IMR-90 (cell line): ENCODE data around the gene ADRA2B. TPM values are rescaled to one million over a fixed set of nuclear protein-coding genes. Genes with fewer than 3 reads are reported as not detected.

Experiments used
- ATAC-seq: fragments of 200-7000 bp; cut with Tn5 transposase; 2 replicates; pipeline ENCODE4 v1.9.1; 2020; ENCODE audit warnings: low read depth, mild to moderate bottlenecking, moderate library complexity
- BruUV-seq: library from RNA; stranded (reverse); fragments of 400-500 nt; replicated peaks from 2 replicates; lab custom pipeline; 2021; lab: Mats Ljungman, UMichigan
- CTCF ChIA-PET: fragments of 300-600 bp; formaldehyde crosslinking; extraction: SDS; loops from one replicate; lab custom pipeline; 2021; ENCODE audit warnings: antibody characterized with exemption; lab: Yijun Ruan, JAX
- POLR2A ChIA-PET: fragments of 300-600 bp; sonication (Branson Sonifier 250); formaldehyde crosslinking; loops from one replicate; lab custom pipeline; 2022; ENCODE audit warnings: antibody characterized with exemption; ENCODE audit not compliant: unreplicated experiment; lab: Charles Lee
- DNase-seq: peaks from one replicate; pipeline ENCODE4 v3.0.0; 2013
- H2AFZ ChIP-seq: replicated peaks from 2 replicates; pipeline ENCODE3; 2013; ENCODE audit warnings: low read length, mild to moderate bottlenecking; ENCODE audit not compliant: poor library complexity
- H2AK5ac ChIP-seq: 2 replicates; pipeline ENCODE4 v1.6.1; 2013; ENCODE audit warnings: low read depth, low read length, inconsistent platforms
- H2AK9ac ChIP-seq: replicated peaks from 2 replicates; pipeline ENCODE3; 2013; ENCODE audit warnings: mild to moderate bottlenecking, low read depth, low read length, moderate library complexity; ENCODE audit not compliant: poor library complexity
- H2BK120ac ChIP-seq: 2 replicates; pipeline ENCODE4 v1.6.1; 2013; ENCODE audit warnings: low read depth, low read length, inconsistent platforms
- H2BK15ac ChIP-seq: 3 replicates; pipeline ENCODE4 v1.6.1; 2013; ENCODE audit warnings: low read depth, low read length, inconsistent platforms
- H2BK20ac ChIP-seq: 2 replicates; pipeline ENCODE4 v1.6.1; 2013; ENCODE audit warnings: low read depth, mild to moderate bottlenecking, inconsistent platforms, low read length, moderate library complexity
- H2BK5ac ChIP-seq: 2 replicates; pipeline ENCODE4 v1.6.1; 2013; ENCODE audit warnings: mild to moderate bottlenecking, low read depth, low read length, inconsistent platforms; ENCODE audit not compliant: poor library complexity, severe bottlenecking
- H3K14ac ChIP-seq: replicated peaks from 2 replicates; pipeline ENCODE4 v1.6.1; 2013; ENCODE audit warnings: low read depth, low read length, inconsistent platforms
- H3K18ac ChIP-seq: 2 replicates; pipeline ENCODE4 v1.6.1; 2013; ENCODE audit warnings: low read depth, low read length, control low read depth
- H3K23ac ChIP-seq: 2 replicates; pipeline ENCODE4 v1.6.1; 2013; ENCODE audit warnings: low read depth, low read length, inconsistent platforms
- H3K27ac ChIP-seq: 2 replicates; pipeline ENCODE4 v1.5.1; 2013; ENCODE audit warnings: mild to moderate bottlenecking, control low read depth, low read length; ENCODE audit not compliant: insufficient read depth
- H3K27me3 ChIP-seq: 2 replicates; pipeline ENCODE4 v1.6.1; 2013; ENCODE audit warnings: low read length; ENCODE audit not compliant: control insufficient read depth, insufficient read depth
- H3K36me3 ChIP-seq: 2 replicates; pipeline ENCODE4 v1.6.1; 2013; ENCODE audit warnings: low read length, mixed read lengths; ENCODE audit not compliant: control insufficient read depth, insufficient read depth
- H3K4ac ChIP-seq: 2 replicates; pipeline ENCODE4 v1.6.1; 2013; ENCODE audit warnings: low read depth, low read length, inconsistent platforms
- H3K4me1 ChIP-seq: 2 replicates; pipeline ENCODE4 v1.6.1; 2013; ENCODE audit warnings: low read length, mixed read lengths; ENCODE audit not compliant: control insufficient read depth, insufficient read depth
- H3K4me2 ChIP-seq: 2 replicates; pipeline ENCODE4 v1.6.1; 2013; ENCODE audit warnings: low read depth, mild to moderate bottlenecking, control low read depth, low read length, moderate library complexity
- H3K4me3 ChIP-seq: 2 replicates; pipeline ENCODE4 v1.5.1; 2013; ENCODE audit warnings: low read depth, mild to moderate bottlenecking, control low read depth, low read length, moderate library complexity; ENCODE audit not compliant: insufficient read depth
- H3K56ac ChIP-seq: 2 replicates; pipeline ENCODE4 v1.6.1; 2013; ENCODE audit warnings: low read length, inconsistent platforms; ENCODE audit not compliant: insufficient read depth; ENCODE audit errors: extremely low read depth
- H3K79me1 ChIP-seq, 2 experiments: 2 replicates each; pipeline ENCODE4 v1.6.1; 2013; ENCODE audit warnings: low read length in 2 of 2, inconsistent platforms in 1 of 2, low read depth in 1 of 2
- H3K9ac ChIP-seq: 2 replicates; pipeline ENCODE4 v1.6.1; 2013; ENCODE audit warnings: low read depth, low read length, control low read depth
- H3K9me1 ChIP-seq: 2 replicates; pipeline ENCODE4 v1.6.1; 2013; ENCODE audit warnings: low read length, inconsistent platforms; ENCODE audit not compliant: insufficient read depth
- H3K9me3 ChIP-seq: 2 replicates; pipeline ENCODE4 v1.6.1; 2013; ENCODE audit warnings: low read length; ENCODE audit not compliant: control insufficient read depth, insufficient read depth
- H4K20me1 ChIP-seq: 2 replicates; pipeline ENCODE4 v1.6.1; 2013; ENCODE audit warnings: low read length, inconsistent platforms; ENCODE audit not compliant: insufficient read depth
- H4K5ac ChIP-seq: 2 replicates; pipeline ENCODE4 v1.6.1; 2013; ENCODE audit warnings: mild to moderate bottlenecking, low read depth, low read length, control low read depth
- H4K8ac ChIP-seq, 2 experiments: 2 replicates each; pipeline ENCODE4 v1.6.1; 2013; ENCODE audit warnings: low read depth in 2 of 2, low read length in 2 of 2, control low read depth in 1 of 2, inconsistent platforms in 1 of 2
- H4K91ac ChIP-seq: 2 replicates; pipeline ENCODE4 v1.6.1; 2013; ENCODE audit warnings: low read depth, low read length, inconsistent platforms; ENCODE audit not compliant: insufficient read depth
- CHD1 ChIP-seq: IDR thresholded peaks from 2 replicates; pipeline ENCODE4 v1.6.1; 2012; ENCODE audit warnings: low read depth, low read length, improper control_type of control experiment
- FOS ChIP-seq: fragments of 150-350 bp; IDR thresholded peaks from 2 replicates; pipeline ENCODE4 v1.6.1; 2016; ENCODE audit warnings: low read depth, low read length
- MAFK ChIP-seq: IDR thresholded peaks from 2 replicates; pipeline ENCODE4 v1.6.1; 2012; ENCODE audit warnings: low read depth, low read length, improper control_type of control experiment
- MXI1 ChIP-seq: IDR thresholded peaks from 2 replicates; pipeline ENCODE4 v1.6.1; 2012; ENCODE audit warnings: low read depth, mild to moderate bottlenecking, low read length, moderate library complexity, borderline replicate concordance
- RCOR1 ChIP-seq: IDR thresholded peaks from 2 replicates; pipeline ENCODE4 v1.6.1; 2012; ENCODE audit warnings: mild to moderate bottlenecking, low read length, improper control_type of control experiment; ENCODE audit not compliant: insufficient replicate concordance
- SMC3 ChIP-seq: fragments of 150-350 bp; IDR thresholded peaks from 2 replicates; pipeline ENCODE4 v1.6.1; 2016; ENCODE audit warnings: low read depth, mild to moderate bottlenecking, antibody characterized with exemption, low read length, moderate library complexity
- WGBS, 2 experiments: methylation state at CpG; one replicate each; pipeline versions ENCODE4 v1.1.5 to v1.1.7; 2013; ENCODE audit warnings: missing lambda C conversion rate in 2 of 2; ENCODE audit not compliant: insufficient read length in 1 of 2; ENCODE audit errors: extremely low coverage in 2 of 2; 5-methylcytosine and 5-hydroxymethylcytosine counted together
- dilution Hi-C: fragments of 300-500 bp; cut with HindIII; formaldehyde crosslinking; loops from one replicate; pipeline ENCODE4 v1.14.3; 2018; ENCODE audit warnings: low sequenced_read_pairs; ENCODE audit not compliant: unreplicated experiment
- in situ Hi-C: fragments of 300-500 bp; cut with MboI; formaldehyde crosslinking; loops from 3 replicates; pipeline ENCODE4 v1.14.3; 2019; ENCODE audit warnings: low sequenced_read_pairs, inconsistent platforms, mixed read lengths
- intact Hi-C: fragments of 100-400 bp; cut with micrococcal nuclease; formaldehyde crosslinking; loops from 2 replicates; pipeline ENCODE4 v1.10.0; 2022
- polyA plus RNA-seq, 3 experiments: library from polyadenylated mRNA; depleted of rRNA; stranded (reverse); fragments of >200 nt; gene quantifications; 2 replicates each; pipeline ENCODE4 v1.2.3, GENCODE V29; 2012; ENCODE audit warnings: low replicate concordance in 1 of 3
- total RNA-seq: library from RNA; depleted of rRNA; stranded (reverse); fragments of >200 nt; gene quantifications from 2 replicates; pipeline ENCODE4 v1.2.3, GENCODE V29; 2012
- TF ChIP-seq, protein P1 (sequence below): fragments of 150-350 bp; IDR thresholded peaks from 2 replicates; pipeline ENCODE4 v1.6.1; 2016; ENCODE audit warnings: low read depth, mild to moderate bottlenecking, low read length, moderate library complexity, borderline replicate concordance

Gene ADRA2B
- total and polyA plus RNA-seq, 2 of the 4 experiments (the other 2 are of a cell fraction): not detected

- no peak overlapping the region for H3K23ac ChIP-seq
- no TSS peak for BruUV-seq
- no peaks in the 10 kb centered on the region for H3K36me3 ChIP-seq
- H3K4ac ChIP-seq: no peak overlapping the region
- no peak overlapping the region for H3K27ac ChIP-seq
- no peaks in the 10 kb centered on the region for H3K9me3 ChIP-seq
- dilution Hi-C loops (no loop called here), in situ Hi-C loops (no loop called here), intact Hi-C loops (no loop called here)
- H3K4me2 ChIP-seq: no peak overlapping the region
- H2BK120ac ChIP-seq: no peak overlapping the region
- no peaks in the 10 kb centered on the region for H4K20me1 ChIP-seq
- no peak overlapping the region for H3K4me3 ChIP-seq
- H2BK20ac ChIP-seq: no peak overlapping the region
- H3K56ac ChIP-seq: no peak overlapping the region
- H4K8ac ChIP-seq: no peak overlapping the region
- TF ChIP-seq CHD1 (no peak), MXI1 (no peak), SMC3 (no peak), FOS (0 out of 2 replicates have a peak, but pooled peaks have one; percentile 20), RCOR1 (no peak), MAFK (no peak)
- TF ChIP-seq, protein P1, sequence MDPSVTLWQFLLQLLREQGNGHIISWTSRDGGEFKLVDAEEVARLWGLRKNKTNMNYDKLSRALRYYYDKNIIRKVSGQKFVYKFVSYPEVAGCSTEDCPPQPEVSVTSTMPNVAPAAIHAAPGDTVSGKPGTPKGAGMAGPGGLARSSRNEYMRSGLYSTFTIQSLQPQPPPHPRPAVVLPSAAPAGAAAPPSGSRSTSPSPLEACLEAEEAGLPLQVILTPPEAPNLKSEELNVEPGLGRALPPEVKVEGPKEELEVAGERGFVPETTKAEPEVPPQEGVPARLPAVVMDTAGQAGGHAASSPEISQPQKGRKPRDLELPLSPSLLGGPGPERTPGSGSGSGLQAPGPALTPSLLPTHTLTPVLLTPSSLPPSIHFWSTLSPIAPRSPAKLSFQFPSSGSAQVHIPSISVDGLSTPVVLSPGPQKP: no peak
- no peak overlapping the region for H3K18ac ChIP-seq
- H4K91ac ChIP-seq: no peak overlapping the region
- no peak overlapping the region for H4K5ac ChIP-seq
- H2AK5ac ChIP-seq: no peak overlapping the region
- no peaks in the 10 kb centered on the region for H3K79me1 ChIP-seq
- H2BK15ac ChIP-seq: no peak overlapping the region
- peaks cover 12% of the 10 kb centered on the region; the same call in 1 of the 2 replicates for H3K27me3 ChIP-seq
- H2AFZ ChIP-seq: peak overlapping the region; percentile 17
- H3K9me1 ChIP-seq: no peaks in the 10 kb centered on the region
- ATAC-seq: peak; percentile 37
- no peak overlapping the region for H3K14ac ChIP-seq
- WGBS, 2 experiments: 63% methylated on average over 6 of the region's 19 CpGs; no CpG with 5 or more reads in 1 of the 2 experiments
- no peak for DNase-seq
- no peak overlapping the region for H3K9ac ChIP-seq
- no peak overlapping the region for H2BK5ac ChIP-seq
- POLR2A ChIA-PET: no interaction called here
- H2AK9ac ChIP-seq: no peak overlapping the region
- CTCF ChIA-PET: no interaction called here
- H3K4me1 ChIP-seq: no peaks in the 10 kb centered on the region
Observed at GRCh38 chr2:96157649-96158553, 41.5 kb upstream of the ADRA2B start.
